C4-2B (cell line): Measurements from ENCODE around the gene SMARCA2.

ENCODE experiments used
- H3K27ac ChIP-seq: fragments of 450-650 bp; 2 replicates; pipeline ENCODE4 v1.5.1; 2017
- ZFX ChIP-seq: fragments of 450-650 bp; IDR thresholded peaks from 2 replicates; pipeline ENCODE4 v1.6.1; 2017
- TF ChIP-seq, protein P1 (sequence below): fragments of 450-650 bp; conservative IDR thresholded peaks from 2 replicates; pipeline ENCODE4 v1.5.1; 2017; ENCODE audit warnings: mild to moderate bottlenecking

SMARCA2 gene

GRCh38 chr9:2230362-2230761 lies 215.2 kb downstream of the SMARCA2 start:
- H3K27ac ChIP-seq, result no peak overlapping the region
- TF ChIP-seq, protein P1, sequence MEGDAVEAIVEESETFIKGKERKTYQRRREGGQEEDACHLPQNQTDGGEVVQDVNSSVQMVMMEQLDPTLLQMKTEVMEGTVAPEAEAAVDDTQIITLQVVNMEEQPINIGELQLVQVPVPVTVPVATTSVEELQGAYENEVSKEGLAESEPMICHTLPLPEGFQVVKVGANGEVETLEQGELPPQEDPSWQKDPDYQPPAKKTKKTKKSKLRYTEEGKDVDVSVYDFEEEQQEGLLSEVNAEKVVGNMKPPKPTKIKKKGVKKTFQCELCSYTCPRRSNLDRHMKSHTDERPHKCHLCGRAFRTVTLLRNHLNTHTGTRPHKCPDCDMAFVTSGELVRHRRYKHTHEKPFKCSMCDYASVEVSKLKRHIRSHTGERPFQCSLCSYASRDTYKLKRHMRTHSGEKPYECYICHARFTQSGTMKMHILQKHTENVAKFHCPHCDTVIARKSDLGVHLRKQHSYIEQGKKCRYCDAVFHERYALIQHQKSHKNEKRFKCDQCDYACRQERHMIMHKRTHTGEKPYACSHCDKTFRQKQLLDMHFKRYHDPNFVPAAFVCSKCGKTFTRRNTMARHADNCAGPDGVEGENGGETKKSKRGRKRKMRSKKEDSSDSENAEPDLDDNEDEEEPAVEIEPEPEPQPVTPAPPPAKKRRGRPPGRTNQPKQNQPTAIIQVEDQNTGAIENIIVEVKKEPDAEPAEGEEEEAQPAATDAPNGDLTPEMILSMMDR, result 0 out of 2 replicates have a peak, but pooled peaks have one; percentile 0
- no peak for TF ChIP-seq ZFX

- TF ChIP-seq, protein P1, result no peak
- TF ChIP-seq ZFX, result no peak
- H3K27ac ChIP-seq, result no peak overlapping the region
Observed at GRCh38 chr9:2231101-2231500, 216.0 kb downstream of the SMARCA2 start.

GRCh38 chr9:2231829-2232228 lies 216.7 kb downstream of the SMARCA2 start:
- H3K27ac ChIP-seq, result no peak overlapping the region
- TF ChIP-seq, protein P1, result no peak
- no peak for TF ChIP-seq ZFX

DNA sequence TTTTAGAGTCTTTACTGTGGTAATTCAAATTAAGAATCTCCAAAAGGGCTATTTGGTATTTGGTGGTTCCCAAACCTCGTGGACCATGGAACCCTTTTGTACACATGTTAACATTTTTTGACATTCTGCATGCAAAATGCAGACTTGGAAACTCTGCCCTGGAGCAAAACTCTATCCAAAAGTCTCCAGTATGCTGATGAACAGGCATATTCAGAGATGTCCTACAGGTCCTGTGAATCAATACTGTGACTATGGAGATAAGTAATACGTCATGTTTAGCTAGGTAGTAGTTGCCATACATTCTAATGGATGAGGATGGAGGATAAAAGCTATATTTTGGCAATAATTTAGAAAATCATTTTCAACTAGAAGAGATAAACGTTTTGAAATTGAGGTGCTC lies 218.1 kb downstream of the SMARCA2 start:
- H3K27ac ChIP-seq, result no peak overlapping the region
- TF ChIP-seq, protein P1, result no peak
- TF ChIP-seq ZFX, result no peak

- no peak for TF ChIP-seq ZFX
- TF ChIP-seq, protein P1, result no peak
- no peak overlapping the region for H3K27ac ChIP-seq
Observed at GRCh38 chr9:2234371-2234893, 219.3 kb downstream of the SMARCA2 start.

DNA sequence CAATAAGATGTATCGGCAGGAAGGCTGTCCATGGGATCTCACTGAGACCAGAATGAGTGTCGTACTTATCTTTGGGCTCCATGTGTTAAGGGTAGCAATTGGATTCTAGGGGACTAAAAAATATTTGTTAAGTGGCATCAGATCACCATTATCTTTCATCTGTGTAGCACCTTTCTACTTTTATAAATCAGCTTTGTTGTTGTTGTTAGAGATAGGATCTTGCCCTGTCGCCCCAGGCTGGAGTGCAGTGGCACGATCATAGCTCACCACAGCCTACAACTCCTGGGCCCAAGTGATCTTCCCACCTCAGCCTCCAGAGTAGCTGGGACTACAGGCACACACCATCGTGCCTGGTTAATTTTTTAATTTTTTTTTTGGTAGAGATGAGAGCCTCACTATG lies 220.5 kb downstream of the SMARCA2 start:
- H3K27ac ChIP-seq, result no peak overlapping the region
- TF ChIP-seq, protein P1, result no peak
- TF ChIP-seq ZFX, result no peak

- H3K27ac ChIP-seq, result no peak overlapping the region
- TF ChIP-seq, protein P1, result peak; percentile 5; the same call in 1 of the 2 replicates
- no peak for TF ChIP-seq ZFX
Observed at GRCh38 chr9:2236850-2237249, 221.7 kb downstream of the SMARCA2 start.
